ENCODE data around the gene PACS1.

- TF ChIP-seq, protein P1, sequence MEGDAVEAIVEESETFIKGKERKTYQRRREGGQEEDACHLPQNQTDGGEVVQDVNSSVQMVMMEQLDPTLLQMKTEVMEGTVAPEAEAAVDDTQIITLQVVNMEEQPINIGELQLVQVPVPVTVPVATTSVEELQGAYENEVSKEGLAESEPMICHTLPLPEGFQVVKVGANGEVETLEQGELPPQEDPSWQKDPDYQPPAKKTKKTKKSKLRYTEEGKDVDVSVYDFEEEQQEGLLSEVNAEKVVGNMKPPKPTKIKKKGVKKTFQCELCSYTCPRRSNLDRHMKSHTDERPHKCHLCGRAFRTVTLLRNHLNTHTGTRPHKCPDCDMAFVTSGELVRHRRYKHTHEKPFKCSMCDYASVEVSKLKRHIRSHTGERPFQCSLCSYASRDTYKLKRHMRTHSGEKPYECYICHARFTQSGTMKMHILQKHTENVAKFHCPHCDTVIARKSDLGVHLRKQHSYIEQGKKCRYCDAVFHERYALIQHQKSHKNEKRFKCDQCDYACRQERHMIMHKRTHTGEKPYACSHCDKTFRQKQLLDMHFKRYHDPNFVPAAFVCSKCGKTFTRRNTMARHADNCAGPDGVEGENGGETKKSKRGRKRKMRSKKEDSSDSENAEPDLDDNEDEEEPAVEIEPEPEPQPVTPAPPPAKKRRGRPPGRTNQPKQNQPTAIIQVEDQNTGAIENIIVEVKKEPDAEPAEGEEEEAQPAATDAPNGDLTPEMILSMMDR (IDR thresholded peaks at IDR 0.05), result no peak
- TF ChIP-seq EZH2 (IDR thresholded peaks at IDR 0.05; ENCODE audit: borderline replicate concordance, insufficient read depth, low read depth, low read length, poor library complexity, severe bottlenecking), result no peak
Observed at GRCh38 chr11:66083767-66084166, 13.7 kb downstream of the PACS1 start.
